ENCODE measurements around the gene HOOK2.

HOOK2 gene

DNA sequence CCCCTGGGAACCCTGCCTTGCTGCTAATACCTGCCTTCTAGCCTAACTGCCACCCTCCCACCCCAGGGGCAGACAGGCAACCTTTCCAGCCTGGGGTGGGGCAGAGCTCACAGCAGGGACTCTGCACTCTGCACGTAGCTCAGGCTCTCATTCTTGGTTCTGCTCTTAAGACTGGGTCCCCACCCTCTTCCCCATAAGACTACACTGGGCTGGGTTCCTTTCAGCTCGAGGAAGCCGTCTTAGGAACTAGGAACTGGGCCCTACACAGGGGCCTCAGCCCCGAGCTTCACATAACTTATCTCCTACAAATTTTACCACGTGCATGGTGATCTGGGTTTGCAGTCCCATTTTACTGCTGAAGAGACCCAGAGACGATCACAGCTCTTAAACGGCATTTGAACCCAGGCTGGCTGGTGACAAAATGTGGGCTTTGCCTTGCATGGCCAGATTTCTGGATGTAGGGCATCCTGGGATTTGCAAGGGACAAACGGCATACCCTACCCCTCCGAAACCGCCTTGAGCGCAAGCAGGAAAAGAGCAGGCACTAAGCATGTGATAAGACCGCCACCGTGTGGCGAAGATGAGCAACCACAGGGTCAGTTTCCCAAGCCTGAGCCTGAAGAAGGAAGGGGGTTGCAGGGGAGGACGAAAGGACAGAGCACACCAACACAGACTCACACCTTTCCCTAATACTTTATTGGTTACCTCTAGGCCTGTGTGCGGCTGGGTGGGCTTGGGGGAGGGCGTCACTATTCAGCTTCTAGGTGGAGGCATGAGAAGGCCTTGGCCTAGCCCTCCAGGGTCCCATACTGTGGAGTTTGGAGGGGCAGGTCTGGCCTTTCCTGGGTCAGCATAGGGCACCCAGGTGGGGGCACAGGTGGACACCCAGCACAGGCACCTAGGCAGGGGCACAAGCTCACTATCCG lies 21.1 kb upstream of the HOOK2 start:
- WGBS: 13% methylated on average over 14 of the region's 18 CpGs

DNA sequence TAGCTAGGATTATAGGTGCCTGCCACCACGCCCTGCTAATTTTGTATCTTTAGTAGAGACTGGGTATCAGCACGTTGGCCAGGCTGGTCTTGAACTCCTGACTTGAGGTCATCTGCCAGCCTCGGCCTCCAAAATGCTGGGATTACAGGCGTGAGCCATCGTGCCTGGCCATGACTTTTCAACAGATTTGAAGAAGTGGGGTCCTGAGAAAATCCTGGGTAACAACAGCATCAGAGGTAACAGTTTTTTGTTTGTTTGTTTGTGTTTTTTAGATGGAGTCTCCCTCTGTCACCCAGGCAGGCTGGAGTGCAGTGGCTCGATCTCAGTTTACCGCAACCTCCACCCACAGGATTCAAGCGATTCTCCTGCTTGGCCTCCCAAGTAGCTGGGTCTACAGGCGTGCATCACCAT lies 19.6 kb upstream of the HOOK2 start:
- Histone ChIP-seq H3K4me2 (ENCODE audit: low read length, poor library complexity, severe bottlenecking) (no peak overlapping the region), H3K18ac (ENCODE audit: low read depth in 1 of 2, low read length in 2 of 2) (no peak overlapping the region), H2BK120ac (ENCODE audit: low read depth, low read length) (peak overlapping the region; percentile 29), H3K23ac (ENCODE audit: low read length in 2 of 2) (no peak overlapping the region), H3K4me3 (ENCODE audit: insufficient read depth in 1 of 2, low read depth in 1 of 2, low read length in 2 of 2) (no peak overlapping the region), H2BK12ac (ENCODE audit: low read length in 2 of 2) (no peak overlapping the region), H2BK5ac (ENCODE audit: low read depth, low read length, poor library complexity, severe bottlenecking) (no peak overlapping the region), H2BK15ac (ENCODE audit: low read depth, poor library complexity, severe bottlenecking) (no peak overlapping the region), H2AFZ (ENCODE audit: low read depth, low read length) (no peak overlapping the region), H3K14ac (ENCODE audit: low read length in 2 of 2) (no peak overlapping the region), H4K91ac (ENCODE audit: low read length) (no peak overlapping the region), H3K27me3 (ENCODE audit: control insufficient read depth in 1 of 2, insufficient read depth in 1 of 2, low read length in 2 of 2) (no peaks in the 10 kb centered on the region), H3K27ac (ENCODE audit: low read length, poor library complexity, severe bottlenecking) (no peak overlapping the region), H3K36me3 (ENCODE audit: control insufficient read depth in 1 of 2, insufficient read depth in 2 of 2, low read depth in 1 of 2, low read length in 2 of 2) (peaks cover 12 to 21% of the 10 kb centered on the region in 2 experiments), H3K79me1 (replicated peaks; ENCODE audit: low read length, poor library complexity, severe bottlenecking) (peaks cover 5% of the 10 kb centered on the region), H3K4me1 (ENCODE audit: control insufficient read depth, insufficient read depth, low read depth, low read length) (peaks cover 27% of the 10 kb centered on the region), H3K9ac (ENCODE audit: low read length) (peak overlapping the region; percentile 99), H4K8ac (ENCODE audit: low read length) (no peak overlapping the region), H2AK5ac (ENCODE audit: low read length, severe bottlenecking) (no peak overlapping the region), H3K9me3 (ENCODE audit: control insufficient read depth, low read length) (no peaks in the 10 kb centered on the region), H3K4ac (ENCODE audit: low read depth in 1 of 2, low read length in 2 of 2) (no peak overlapping the region)
- WGBS: 93% methylated on average over 9 of the region's 9 CpGs
- peak; percentile 78 for DNase-seq

More for the DNA sequence above, 21.1 kb upstream of the HOOK2 start:
- Histone ChIP-seq H3K18ac (ENCODE audit: low read depth in 1 of 2, low read length in 2 of 2) (peak overlapping the region in 1 of 2 experiments; percentile 80), H3K4ac (ENCODE audit: low read depth in 1 of 2, low read length in 2 of 2) (peak overlapping the region in 1 of 2 experiments; percentile 74), H2BK5ac (ENCODE audit: low read depth, low read length, poor library complexity, severe bottlenecking) (no peak overlapping the region), H2AFZ (ENCODE audit: low read depth, low read length) (no peak overlapping the region), H3K79me1 (replicated peaks; ENCODE audit: low read length, poor library complexity, severe bottlenecking) (peaks cover 18% of the 10 kb centered on the region), H3K23ac (ENCODE audit: low read length in 2 of 2) (no peak overlapping the region), H3K14ac (ENCODE audit: low read length in 2 of 2) (no peak overlapping the region), H3K9ac (ENCODE audit: low read length) (peak overlapping the region; percentile 51), H2BK15ac (ENCODE audit: low read depth, poor library complexity, severe bottlenecking) (peak overlapping the region; percentile 0), H3K36me3 (ENCODE audit: control insufficient read depth in 1 of 2, insufficient read depth in 2 of 2, low read depth in 1 of 2, low read length in 2 of 2) (peaks cover 14 to 26% of the 10 kb centered on the region in 2 experiments), H2BK120ac (ENCODE audit: low read depth, low read length) (no peak overlapping the region), H3K4me2 (ENCODE audit: low read length, poor library complexity, severe bottlenecking) (no peak overlapping the region), H2BK12ac (ENCODE audit: low read length in 2 of 2) (peak overlapping the region in 1 of 2 experiments; percentile 61), H3K4me1 (ENCODE audit: control insufficient read depth, insufficient read depth, low read depth, low read length) (peaks cover 27% of the 10 kb centered on the region), H4K91ac (ENCODE audit: low read length) (no peak overlapping the region), H3K9me3 (ENCODE audit: control insufficient read depth, low read length) (no peaks in the 10 kb centered on the region), H3K27me3 (ENCODE audit: control insufficient read depth in 1 of 2, insufficient read depth in 1 of 2, low read length in 2 of 2) (no peaks in the 10 kb centered on the region), H2AK5ac (ENCODE audit: low read length, severe bottlenecking) (peak overlapping the region; percentile 63), H3K27ac (ENCODE audit: low read length, poor library complexity, severe bottlenecking) (peak overlapping the region; percentile 6), H3K4me3 (ENCODE audit: insufficient read depth in 1 of 2, low read depth in 1 of 2, low read length in 2 of 2) (peak overlapping the region in 1 of 2 experiments; percentile 34), H4K8ac (ENCODE audit: low read length) (peak overlapping the region; percentile 56)
- DNase-seq: peak; percentile 91

DNA sequence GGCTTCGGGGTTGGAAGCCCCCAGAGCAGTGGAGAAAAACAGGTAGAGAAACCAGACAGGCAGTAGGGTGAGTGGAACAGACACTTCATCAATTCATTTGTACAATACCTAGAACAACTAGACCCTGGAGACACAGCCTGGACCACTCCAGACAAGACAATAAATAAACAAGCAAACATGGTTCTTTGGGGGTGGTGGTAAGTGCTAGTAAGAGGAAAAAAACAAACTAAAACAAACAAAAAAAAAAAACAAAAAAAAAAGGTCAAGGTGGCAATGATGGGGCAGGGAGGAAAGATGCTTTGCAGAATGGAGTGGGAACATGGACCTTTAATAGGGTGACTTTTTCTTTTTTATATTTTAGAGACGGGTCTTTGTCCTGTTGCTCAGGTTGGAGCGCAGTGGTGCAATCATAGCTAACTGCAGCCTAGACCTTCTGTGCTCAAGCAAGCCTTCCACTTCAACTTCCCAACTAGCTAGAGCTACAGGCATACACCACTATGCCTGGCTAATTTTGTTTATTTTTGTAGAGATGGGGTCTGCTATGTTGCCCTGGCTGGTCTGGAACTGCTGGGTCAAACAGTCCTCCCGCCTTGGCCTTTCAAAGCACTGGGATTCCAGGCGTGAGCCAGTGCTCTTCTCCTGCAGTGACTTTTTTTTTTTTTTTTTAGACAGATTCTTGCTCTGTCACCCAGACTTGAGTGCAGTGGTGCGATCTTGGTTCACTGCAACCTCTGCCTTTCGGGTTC lies 19.0 kb upstream of the HOOK2 start:
- H3K4me1 ChIP-seq (ENCODE audit: control insufficient read depth, insufficient read depth, low read depth, low read length): peaks cover 29% of the 10 kb centered on the region
- H2BK5ac ChIP-seq (ENCODE audit: low read depth, low read length, poor library complexity, severe bottlenecking): no peak overlapping the region
- H3K79me1 ChIP-seq (replicated peaks; ENCODE audit: low read length, poor library complexity, severe bottlenecking): no peaks in the 10 kb centered on the region
- H3K27ac ChIP-seq (ENCODE audit: low read length, poor library complexity, severe bottlenecking): peak overlapping the region; percentile 33
- H3K4me2 ChIP-seq (ENCODE audit: low read length, poor library complexity, severe bottlenecking): peak overlapping the region; percentile 95
- peak overlapping the region; percentile 67 for H4K8ac ChIP-seq (ENCODE audit: low read length)
- H3K14ac ChIP-seq (ENCODE audit: low read length in 2 of 2): no peak overlapping the region
- H4K91ac ChIP-seq (ENCODE audit: low read length): peak overlapping the region; percentile 96
- H3K4me3 ChIP-seq (ENCODE audit: insufficient read depth in 1 of 2, low read depth in 1 of 2, low read length in 2 of 2): peak overlapping the region; percentile 62 to 99
- H3K36me3 ChIP-seq (ENCODE audit: control insufficient read depth in 1 of 2, insufficient read depth in 2 of 2, low read depth in 1 of 2, low read length in 2 of 2): peaks cover 6 to 15% of the 10 kb centered on the region in 2 experiments
- H3K23ac ChIP-seq (ENCODE audit: low read length in 2 of 2): no peak overlapping the region
- peak overlapping the region; percentile 69 for H2AK5ac ChIP-seq (ENCODE audit: low read length, severe bottlenecking)
- H3K4ac ChIP-seq (ENCODE audit: low read depth in 1 of 2, low read length in 2 of 2): peak overlapping the region; percentile 77 to 94
- WGBS: 88% methylated on average over 4 of the region's 7 CpGs
- H2BK120ac ChIP-seq (ENCODE audit: low read depth, low read length): peak overlapping the region; percentile 97
- H3K9me3 ChIP-seq (ENCODE audit: control insufficient read depth, low read length): no peaks in the 10 kb centered on the region
- no peak overlapping the region for H2AFZ ChIP-seq (ENCODE audit: low read depth, low read length)
- H3K9ac ChIP-seq (ENCODE audit: low read length): peak overlapping the region; percentile 99
- H3K27me3 ChIP-seq (ENCODE audit: control insufficient read depth in 1 of 2, insufficient read depth in 1 of 2, low read length in 2 of 2): no peaks in the 10 kb centered on the region
- peak overlapping the region; percentile 97 for H2BK15ac ChIP-seq (ENCODE audit: low read depth, poor library complexity, severe bottlenecking)
- peak; percentile 93 for DNase-seq
- H3K18ac ChIP-seq (ENCODE audit: low read depth in 1 of 2, low read length in 2 of 2): peak overlapping the region; percentile 96 to 99
- peak overlapping the region; percentile 31 to 72 for H2BK12ac ChIP-seq (ENCODE audit: low read length in 2 of 2)

All from mesenchymal stem cell (in vitro differentiated cells and primary cell).